ENCODE results near the gene FYTTD1. TPM values are rescaled to one million over a fixed set of nuclear protein-coding genes. Genes with fewer than 3 reads are reported as not detected.

The FYTTD1 gene
- polyA plus RNA-seq, 1 donor from 2014 or later, result 87.0 TPM

- TF ChIP-seq SMC3 (conservative IDR thresholded peaks at IDR 0.05; ENCODE audit: poor library complexity), result no peak
- TF ChIP-seq RAD21 (conservative IDR thresholded peaks at IDR 0.05), result no peak
- no peak for TF ChIP-seq MXI1 (conservative IDR thresholded peaks at IDR 0.05; ENCODE audit: poor library complexity, severe bottlenecking)
- TF ChIP-seq, protein P1, sequence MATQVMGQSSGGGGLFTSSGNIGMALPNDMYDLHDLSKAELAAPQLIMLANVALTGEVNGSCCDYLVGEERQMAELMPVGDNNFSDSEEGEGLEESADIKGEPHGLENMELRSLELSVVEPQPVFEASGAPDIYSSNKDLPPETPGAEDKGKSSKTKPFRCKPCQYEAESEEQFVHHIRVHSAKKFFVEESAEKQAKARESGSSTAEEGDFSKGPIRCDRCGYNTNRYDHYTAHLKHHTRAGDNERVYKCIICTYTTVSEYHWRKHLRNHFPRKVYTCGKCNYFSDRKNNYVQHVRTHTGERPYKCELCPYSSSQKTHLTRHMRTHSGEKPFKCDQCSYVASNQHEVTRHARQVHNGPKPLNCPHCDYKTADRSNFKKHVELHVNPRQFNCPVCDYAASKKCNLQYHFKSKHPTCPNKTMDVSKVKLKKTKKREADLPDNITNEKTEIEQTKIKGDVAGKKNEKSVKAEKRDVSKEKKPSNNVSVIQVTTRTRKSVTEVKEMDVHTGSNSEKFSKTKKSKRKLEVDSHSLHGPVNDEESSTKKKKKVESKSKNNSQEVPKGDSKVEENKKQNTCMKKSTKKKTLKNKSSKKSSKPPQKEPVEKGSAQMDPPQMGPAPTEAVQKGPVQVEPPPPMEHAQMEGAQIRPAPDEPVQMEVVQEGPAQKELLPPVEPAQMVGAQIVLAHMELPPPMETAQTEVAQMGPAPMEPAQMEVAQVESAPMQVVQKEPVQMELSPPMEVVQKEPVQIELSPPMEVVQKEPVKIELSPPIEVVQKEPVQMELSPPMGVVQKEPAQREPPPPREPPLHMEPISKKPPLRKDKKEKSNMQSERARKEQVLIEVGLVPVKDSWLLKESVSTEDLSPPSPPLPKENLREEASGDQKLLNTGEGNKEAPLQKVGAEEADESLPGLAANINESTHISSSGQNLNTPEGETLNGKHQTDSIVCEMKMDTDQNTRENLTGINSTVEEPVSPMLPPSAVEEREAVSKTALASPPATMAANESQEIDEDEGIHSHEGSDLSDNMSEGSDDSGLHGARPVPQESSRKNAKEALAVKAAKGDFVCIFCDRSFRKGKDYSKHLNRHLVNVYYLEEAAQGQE (IDR thresholded peaks at IDR 0.05; ENCODE audit: borderline replicate concordance), result no peak
- no peak for TF ChIP-seq EP300 (conservative IDR thresholded peaks at IDR 0.05; ENCODE audit: poor library complexity, severe bottlenecking)
- TF ChIP-seq CTCF (IDR thresholded peaks at IDR 0.05; ENCODE audit: poor library complexity, severe bottlenecking), result no peak
- no peak for TF ChIP-seq TAF1 (IDR thresholded peaks at IDR 0.05; ENCODE audit: low read depth)
- no peak for TF ChIP-seq EZH2 (IDR thresholded peaks at IDR 0.05; ENCODE audit: borderline replicate concordance, insufficient read depth, low read length, poor library complexity, severe bottlenecking)
- no peak for TF ChIP-seq POLR2AphosphoS5 (IDR thresholded peaks at IDR 0.05)
- Histone ChIP-seq H3K27me3 (ENCODE audit: insufficient read depth, low read depth, low read length) (no peaks in the 10 kb centered on the region), H2AFZ (ENCODE audit: low read depth, low read length) (no peak overlapping the region), H3F3A (ENCODE audit: insufficient read depth, low read length, poor library complexity, severe bottlenecking) (peaks cover 7% of the 10 kb centered on the region), H3K36me3 (ENCODE audit: insufficient read depth, low read length) (no peaks in the 10 kb centered on the region), H3K9ac (ENCODE audit: low read length) (no peak overlapping the region), H4K20me1 (ENCODE audit: insufficient read depth) (peaks cover 13% of the 10 kb centered on the region), H3K4me3 (ENCODE audit: low read length) (peak overlapping the region; percentile 95), H3K9me2 (ENCODE audit: insufficient read depth, low read length) (no peaks in the 10 kb centered on the region), H3K9me3 (ENCODE audit: low read length) (no peaks in the 10 kb centered on the region), H3K4me2 (ENCODE audit: low read length) (peak overlapping the region; percentile 42), H3K27ac (ENCODE audit: low read length) (peak overlapping the region; percentile 11), H3K79me2 (replicated peaks; ENCODE audit: insufficient read depth, low read length) (peaks cover 61% of the 10 kb centered on the region)
Observed at GRCh38 chr3:197752107-197752506, 2.4 kb downstream of the FYTTD1 start.

GRCh38 chr3:197753263-197753662 is 3.6 kb downstream of the FYTTD1 start:
- no peaks in the 10 kb centered on the region for H3K27me3 ChIP-seq (ENCODE audit: insufficient read depth, low read depth, low read length)
- no peak overlapping the region for H2AFZ ChIP-seq (ENCODE audit: low read depth, low read length)
- no peaks in the 10 kb centered on the region for H3K9me3 ChIP-seq (ENCODE audit: low read length)
- no peak overlapping the region for H3K9ac ChIP-seq (ENCODE audit: low read length)
- peaks cover 70% of the 10 kb centered on the region for H3K79me2 ChIP-seq (replicated peaks; ENCODE audit: insufficient read depth, low read length)
- H3F3A ChIP-seq (ENCODE audit: insufficient read depth, low read length, poor library complexity, severe bottlenecking), result peaks cover 7% of the 10 kb centered on the region
- H3K36me3 ChIP-seq (ENCODE audit: insufficient read depth, low read length), result no peaks in the 10 kb centered on the region
- H3K4me2 ChIP-seq (ENCODE audit: low read length), result no peak overlapping the region
- no peak overlapping the region for H3K27ac ChIP-seq (ENCODE audit: low read length)
- no peaks in the 10 kb centered on the region for H3K9me2 ChIP-seq (ENCODE audit: insufficient read depth, low read length)
- TF ChIP-seq SMC3 (conservative IDR thresholded peaks at IDR 0.05; ENCODE audit: poor library complexity) (no peak), CTCF (IDR thresholded peaks at IDR 0.05; ENCODE audit: poor library complexity, severe bottlenecking) (peak; percentile 29), TAF1 (IDR thresholded peaks at IDR 0.05; ENCODE audit: low read depth) (no peak), POLR2AphosphoS5 (IDR thresholded peaks at IDR 0.05) (no peak)
- peak overlapping the region; percentile 95 for H3K4me3 ChIP-seq (ENCODE audit: low read length)
- peaks cover 13% of the 10 kb centered on the region for H4K20me1 ChIP-seq (ENCODE audit: insufficient read depth)

Measured in neural cell (in vitro differentiated cells).